H9 (cell line): ENCODE data around the gene TRIM40. TPM values are rescaled to one million over a fixed set of nuclear protein-coding genes. Genes with fewer than 3 reads are reported as not detected.

Experiments used
- DNase-seq: peaks from one replicate; pipeline ENCODE4 v3.0.0-alpha.2; 2017
- H2AFZ ChIP-seq: one replicate; pipeline ENCODE4 v1.6.1; 2013; ENCODE audit warnings: mild to moderate bottlenecking, low read length, control low read depth, moderate library complexity
- H2AK5ac ChIP-seq: 2 replicates; pipeline ENCODE4 v1.6.1; 2013; ENCODE audit warnings: low read length, control low read depth, mixed read lengths; ENCODE audit not compliant: insufficient read length
- H2BK120ac ChIP-seq: one replicate; pipeline ENCODE4 v1.6.1; 2013; ENCODE audit warnings: low read depth, mild to moderate bottlenecking, low read length, control low read depth, inconsistent platforms; ENCODE audit not compliant: poor library complexity, severe bottlenecking
- H2BK12ac ChIP-seq: 2 replicates; pipeline ENCODE4 v1.6.1; 2013; ENCODE audit warnings: low read length, control low read depth, mixed read lengths, low read depth; ENCODE audit not compliant: insufficient read length
- H2BK15ac ChIP-seq: 2 replicates; pipeline ENCODE4 v1.6.1; 2013; ENCODE audit warnings: low read depth, low read length, control low read depth
- H2BK20ac ChIP-seq: one replicate; pipeline ENCODE4 v1.6.1; 2013; ENCODE audit warnings: low read depth, mild to moderate bottlenecking, low read length, control low read depth, inconsistent platforms; ENCODE audit not compliant: poor library complexity, severe bottlenecking
- H2BK5ac ChIP-seq: 2 replicates; pipeline ENCODE4 v1.6.1; 2013; ENCODE audit warnings: low read length, control low read depth, mixed read lengths; ENCODE audit not compliant: insufficient read length
- H3K14ac ChIP-seq: 2 replicates; pipeline ENCODE4 v1.6.1; 2013; ENCODE audit warnings: low read length, control low read depth; ENCODE audit not compliant: insufficient read depth
- H3K18ac ChIP-seq: 2 replicates; pipeline ENCODE4 v1.6.1; 2013; ENCODE audit warnings: low read depth, mild to moderate bottlenecking, mixed read lengths, low read length, control low read depth; ENCODE audit not compliant: insufficient read length
- H3K23ac ChIP-seq: 2 replicates; pipeline ENCODE4 v1.6.1; 2013; ENCODE audit warnings: low read length, control low read depth, mixed read lengths, low read depth; ENCODE audit not compliant: insufficient read length
- H3K23me2 ChIP-seq: 2 replicates; pipeline ENCODE4 v1.6.1; 2013; ENCODE audit warnings: low read depth, mild to moderate bottlenecking, mixed read lengths, low read length, control low read depth; ENCODE audit not compliant: insufficient read length, poor library complexity, severe bottlenecking
- H3K27ac ChIP-seq: 2 replicates; pipeline ENCODE4 v1.5.1; 2013; ENCODE audit warnings: low read length, control low read depth, mixed read lengths, low read depth; ENCODE audit not compliant: insufficient read length
- H3K27me3 ChIP-seq: 2 replicates; pipeline ENCODE4 v1.6.1; 2013; ENCODE audit warnings: low read length, control low read depth, inconsistent platforms; ENCODE audit not compliant: insufficient read depth
- H3K4ac ChIP-seq: 2 replicates; pipeline ENCODE4 v1.6.1; 2013; ENCODE audit warnings: low read depth, mild to moderate bottlenecking, control low read depth, inconsistent platforms, low read length, moderate library complexity
- H3K4me1 ChIP-seq: 2 replicates; pipeline ENCODE4 v1.6.1; 2013; ENCODE audit warnings: low read length, control low read depth, inconsistent platforms; ENCODE audit not compliant: insufficient read depth
- H3K4me2 ChIP-seq: 2 replicates; pipeline ENCODE4 v1.6.1; 2013; ENCODE audit warnings: low read length, control low read depth, mixed read lengths; ENCODE audit not compliant: insufficient read length, insufficient read depth
- H3K56ac ChIP-seq: 2 replicates; pipeline ENCODE4 v1.6.1; 2013; ENCODE audit warnings: low read depth, mild to moderate bottlenecking, mixed read lengths, low read length, control low read depth; ENCODE audit not compliant: insufficient read length
- H3K79me1 ChIP-seq: 2 replicates; pipeline ENCODE4 v1.6.1; 2013; ENCODE audit warnings: low read depth, mild to moderate bottlenecking, moderate library complexity, low read length, control low read depth, inconsistent platforms; ENCODE audit not compliant: insufficient read depth, poor library complexity, severe bottlenecking
- H3K79me2 ChIP-seq: 2 replicates; pipeline ENCODE4 v1.6.1; 2013; ENCODE audit warnings: low read length, control low read depth, inconsistent platforms; ENCODE audit not compliant: insufficient read depth
- H3K9ac ChIP-seq: 2 replicates; pipeline ENCODE4 v1.6.1; 2013; ENCODE audit warnings: low read length, control low read depth, mixed read lengths; ENCODE audit not compliant: insufficient read length; ENCODE audit errors: extremely low read depth
- H3K9me3 ChIP-seq: one replicate; pipeline ENCODE4 v1.6.1; 2013; ENCODE audit warnings: low read depth, low read length, inconsistent platforms; ENCODE audit not compliant: control insufficient read depth
- H3T11ph ChIP-seq: one replicate; pipeline ENCODE4 v1.6.1; 2013; ENCODE audit warnings: mild to moderate bottlenecking, low read length, control low read depth, inconsistent platforms
- H4K20me1 ChIP-seq: one replicate; pipeline ENCODE4 v1.6.1; 2013; ENCODE audit not compliant: control insufficient read depth, insufficient read length, insufficient read depth
- H4K5ac ChIP-seq: 2 replicates; pipeline ENCODE4 v1.6.1; 2013; ENCODE audit warnings: low read depth, mild to moderate bottlenecking, mixed read lengths, low read length, control low read depth; ENCODE audit not compliant: insufficient read length
- H4K8ac ChIP-seq: replicated peaks from 2 replicates; pipeline ENCODE4 v1.6.1; 2013; ENCODE audit warnings: low read length, control low read depth, mixed read lengths, low read depth; ENCODE audit not compliant: insufficient read length
- H4K91ac ChIP-seq: 2 replicates; pipeline ENCODE4 v1.6.1; 2013; ENCODE audit warnings: low read depth, mild to moderate bottlenecking, moderate library complexity, mixed read lengths, low read length, control low read depth; ENCODE audit not compliant: insufficient read length
- H3K27ac Mint-ChIP-seq, 3 experiments: 2 replicates in 2 of 3; 3 replicates in 1 of 3; pipeline ENCODE4 v1.8.0; 2020 to 2021; ENCODE audit warnings: mixed read lengths in 3 of 3, mild to moderate bottlenecking in 1 of 3, moderate library complexity in 1 of 3
- H3K27me3 Mint-ChIP-seq: 2 replicates; pipeline ENCODE4 v1.8.0; 2021; ENCODE audit warnings: low read depth, mild to moderate bottlenecking, moderate library complexity, mixed read lengths
- H3K36me3 Mint-ChIP-seq, 3 experiments: 2 replicates in 2 of 3; 3 replicates in 1 of 3; pipeline ENCODE4 v1.8.0; 2020 to 2021; ENCODE audit warnings: low read depth in 3 of 3, mixed read lengths in 3 of 3; ENCODE audit not compliant: insufficient read depth in 1 of 3
- H3K4me1 Mint-ChIP-seq, 2 experiments: 2 replicates each; pipeline ENCODE4 v1.8.0; 2020; ENCODE audit warnings: mixed read lengths in 2 of 2
- H3K4me3 Mint-ChIP-seq, 2 experiments: 2 replicates in 1 of 2; 3 replicates in 1 of 2; pipeline ENCODE4 v1.8.0; 2020 to 2021; ENCODE audit warnings: mild to moderate bottlenecking in 2 of 2, mixed read lengths in 2 of 2, moderate library complexity in 1 of 2
- H3K9me3 Mint-ChIP-seq, 2 experiments: 2 replicates in 1 of 2; 3 replicates in 1 of 2; pipeline ENCODE4 v1.8.0; 2020; ENCODE audit warnings: mild to moderate bottlenecking in 2 of 2, mixed read lengths in 2 of 2, moderate library complexity in 1 of 2
- CTCF ChIP-seq: fragments of 200-600 bp; sonication (generic); conservative IDR thresholded peaks from 3 replicates; pipeline ENCODE4 v1.8.0; 2021; ENCODE audit warnings: antibody characterized with exemption, mild to moderate bottlenecking
- WGBS: extraction: QIAGEN DNeasy Blood & Tissue Kit; methylation state at CpG from one replicate; pipeline ENCODE4 v1.1.7; 2013; ENCODE audit warnings: missing lambda C conversion rate, low lambda C conversion rate, mixed read lengths; ENCODE audit not compliant: insufficient read length; ENCODE audit errors: extremely low coverage; 5-methylcytosine and 5-hydroxymethylcytosine counted together
- total RNA-seq: library from RNA; stranded (reverse); gene quantifications from 2 replicates; pipeline ENCODE4 v1.2.1, GENCODE V29; 2021

The TRIM40 gene
- total RNA-seq, 1 experiment from 2014 or later: not detected

GRCh38 chr6:30185846-30186484 is 50.0 kb downstream of the TRIM40 start:
- Histone ChIP-seq H2BK12ac (no peak overlapping the region), H2BK15ac (no peak overlapping the region), H3K56ac (no peak overlapping the region), H3K14ac (no peak overlapping the region), H4K91ac (no peak overlapping the region), H3K4me1 (no peaks in the 10 kb centered on the region), H3K4ac (no peak overlapping the region), H3K23ac (no peak overlapping the region), H2AK5ac (no peak overlapping the region), H3K79me2 (no peaks in the 10 kb centered on the region), H3K23me2 (no peaks in the 10 kb centered on the region), H2BK20ac (no peak overlapping the region), H4K20me1 (peaks cover 3% of the 10 kb centered on the region), H4K8ac (no peak overlapping the region), H3K9me3 (no peaks in the 10 kb centered on the region), H3K79me1 (no peaks in the 10 kb centered on the region), H3T11ph (no peak overlapping the region), H2BK5ac (no peak overlapping the region), H2AFZ (no peak overlapping the region), H3K4me2 (no peak overlapping the region), H2BK120ac (no peak overlapping the region), H3K18ac (no peak overlapping the region), H4K5ac (no peak overlapping the region), H3K27ac (no peak overlapping the region), H3K27me3 (no peaks in the 10 kb centered on the region), H3K9ac (no peak overlapping the region)
- DNase-seq: no peak
- Mint-ChIP-seq H3K4me1 (no peaks in the 10 kb centered on the region), H3K27ac (no peak overlapping the region), H3K36me3 (peaks cover 32 to 59% (median 58%) of the 10 kb centered on the region in 3 experiments), H3K27me3 (peaks cover 6% of the 10 kb centered on the region), H3K9me3 (peaks cover 0 to 1% of the 10 kb centered on the region in 2 experiments; a peak in 2 of 5 replicates), H3K4me3 (no peak overlapping the region)
- no peak for TF ChIP-seq CTCF
- WGBS: 100% methylated on average over 6 of the region's 20 CpGs
